Measurements from ENCODE around the gene AHRR. TPM values are rescaled to one million over a fixed set of nuclear protein-coding genes. Genes with fewer than 3 reads are reported as not detected.
"Not testable (repeated sequence)": the region's sequence is repeated elsewhere in the genome, so short reads cannot be mapped to it uniquely, and the experiment has no call there.

Gene AHRR
- total and polyA plus RNA-seq, 2 experiments from 2014 or later = 1.8 to 2.4 TPM

DNA sequence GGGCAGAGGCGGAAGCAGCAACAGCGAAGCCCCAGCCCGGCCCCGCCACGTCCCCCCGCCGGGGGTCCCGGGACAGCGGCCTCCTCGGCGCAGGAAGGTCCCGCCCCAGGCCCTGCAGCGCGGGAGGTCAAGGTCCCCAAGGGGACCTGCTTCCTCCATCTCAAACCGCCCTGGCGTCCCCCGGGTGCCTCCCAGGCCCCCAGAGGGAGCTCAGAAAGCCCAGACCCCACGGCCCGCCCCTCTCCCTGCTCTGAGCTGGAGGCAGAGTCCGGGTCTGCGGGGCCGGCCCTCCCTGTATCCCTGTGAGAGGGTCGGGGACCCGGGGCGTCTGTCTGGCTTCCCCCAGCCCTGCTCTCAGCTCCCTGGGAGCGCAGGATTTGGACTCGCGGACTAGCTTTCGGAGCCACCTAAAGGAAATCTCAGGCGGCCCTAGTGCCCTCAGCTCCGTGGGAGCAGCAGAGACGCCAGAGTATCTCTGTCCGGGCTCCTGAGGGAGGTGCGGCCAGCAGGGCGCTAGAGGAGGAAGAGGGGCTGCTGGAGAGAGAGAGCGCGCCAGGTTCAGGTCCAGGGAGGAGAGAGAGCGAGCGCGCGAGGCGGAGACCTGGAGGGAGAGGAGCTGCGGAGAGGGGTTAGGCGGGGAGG lies 152.2 kb downstream of the AHRR start:
- H3K27ac ChIP-seq = peak overlapping the region; percentile 79
- peaks cover 5% of the 10 kb centered on the region for H4K20me1 ChIP-seq (ENCODE audit: insufficient read depth, poor library complexity, severe bottlenecking)
- no peaks in the 10 kb centered on the region for H3K9me2 ChIP-seq (replicated peaks; ENCODE audit: insufficient read depth)
- peak overlapping the region; percentile 53 for H2AFZ ChIP-seq
- H3K4me2 ChIP-seq = peak overlapping the region; percentile 100
- H3K4me3 ChIP-seq = peak overlapping the region; percentile 98
- WGBS (ENCODE audit: low lambda C conversion rate, missing lambda C conversion rate) = under 1% methylated on average over 33 of the region's 44 CpGs
- H3K27me3 ChIP-seq = peaks cover 3% of the 10 kb centered on the region
- no peaks in the 10 kb centered on the region for H3K36me3 ChIP-seq (replicated peaks; ENCODE audit: insufficient read depth, low read depth)
- TF ChIP-seq CTCF (IDR thresholded peaks at IDR 0.05; ENCODE audit: poor library complexity) (no peak), EZH2 (IDR thresholded peaks at IDR 0.05; ENCODE audit: borderline replicate concordance) (no peak), EZH2phosphoT487 (IDR thresholded peaks at IDR 0.05; ENCODE audit: low read depth, severe bottlenecking, unreplicated experiment) (no peak)
- DNase-seq (ENCODE audit: low spot score) = peak; percentile 69
- peaks cover 18% of the 10 kb centered on the region for H3K79me2 ChIP-seq
- peaks cover 20% of the 10 kb centered on the region for H3K4me1 ChIP-seq (ENCODE audit: insufficient read depth)
- H3K9me3 ChIP-seq (ENCODE audit: low read depth) = no peaks in the 10 kb centered on the region

- H3K9me3 ChIP-seq (ENCODE audit: low read depth); DNase-seq (ENCODE audit: low spot score); H3K27ac ChIP-seq; H4K20me1 ChIP-seq (ENCODE audit: insufficient read depth, poor library complexity, severe bottlenecking); H3K36me3 ChIP-seq (replicated peaks; ENCODE audit: insufficient read depth, low read depth); H3K27me3 ChIP-seq; H2AFZ ChIP-seq; H3K4me3 ChIP-seq; H3K9me2 ChIP-seq (replicated peaks; ENCODE audit: insufficient read depth): not testable (repeated sequence)
- H3K79me2 ChIP-seq = peaks cover 18% of the 10 kb centered on the region
- peak overlapping the region; percentile 100 for H3K4me2 ChIP-seq
- WGBS (ENCODE audit: low lambda C conversion rate, missing lambda C conversion rate) = no CpG with 5 or more reads among the region's 50 CpGs
- peaks cover 20% of the 10 kb centered on the region for H3K4me1 ChIP-seq (ENCODE audit: insufficient read depth)
These were observed 152.8 kb downstream of the AHRR start for GRCh38 chr5:474232-474839.

DNA sequence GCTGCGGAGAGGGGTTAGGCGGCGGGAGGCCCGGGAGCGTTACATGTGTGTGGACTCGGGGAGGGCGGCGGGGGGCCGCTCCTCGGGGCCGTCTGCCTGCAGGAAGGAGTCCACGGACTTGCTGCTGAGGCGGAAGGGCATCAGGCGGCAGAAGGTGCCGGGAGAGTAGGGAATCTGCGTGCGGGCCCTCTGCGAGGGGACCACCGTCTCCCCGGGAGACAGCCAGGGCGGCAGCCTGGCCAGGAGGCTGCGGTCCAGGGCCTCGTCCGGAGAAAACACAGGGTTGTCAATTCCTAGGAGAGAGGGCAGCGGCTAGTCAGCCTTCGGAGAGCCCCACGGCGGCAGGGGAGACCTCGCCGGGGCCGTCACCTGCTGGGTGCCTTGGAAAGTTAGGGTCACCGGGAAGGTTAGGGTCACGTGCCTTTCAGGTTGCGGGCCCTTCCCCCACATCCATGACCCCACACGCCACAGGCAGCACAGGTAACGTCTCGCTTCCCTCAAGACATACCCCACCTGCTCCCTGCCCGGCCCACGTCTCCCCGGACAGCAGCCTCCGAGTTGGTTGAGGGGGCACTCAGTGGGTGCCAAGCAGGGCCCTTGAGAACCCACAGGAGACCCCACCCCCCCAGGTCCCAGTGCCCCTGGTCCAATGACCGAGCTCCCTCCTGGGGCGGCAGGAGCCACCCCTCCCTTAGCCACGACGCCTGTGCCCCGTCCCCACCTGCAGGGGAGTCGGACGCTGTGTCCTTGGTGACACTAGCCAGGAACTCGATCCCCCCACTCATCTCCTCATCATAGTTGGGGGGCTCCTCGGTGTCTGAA lies 153.5 kb downstream of the AHRR start:
- no peaks in the 10 kb centered on the region for H3K36me3 ChIP-seq (replicated peaks; ENCODE audit: insufficient read depth, low read depth)
- peaks cover 20% of the 10 kb centered on the region for H3K4me1 ChIP-seq (ENCODE audit: insufficient read depth)
- DNase-seq (ENCODE audit: low spot score) = no peak
- H3K4me3 ChIP-seq = no peak overlapping the region
- H3K27ac ChIP-seq = no peak overlapping the region
- no peak overlapping the region for H2AFZ ChIP-seq
- TF ChIP-seq CTCF (IDR thresholded peaks at IDR 0.05; ENCODE audit: poor library complexity) (no peak), EZH2 (IDR thresholded peaks at IDR 0.05; ENCODE audit: borderline replicate concordance) (no peak), EZH2phosphoT487 (IDR thresholded peaks at IDR 0.05; ENCODE audit: low read depth, severe bottlenecking, unreplicated experiment) (no peak)
- H3K27me3 ChIP-seq = peaks cover 3% of the 10 kb centered on the region
- H4K20me1 ChIP-seq (ENCODE audit: insufficient read depth, poor library complexity, severe bottlenecking) = peaks cover 5% of the 10 kb centered on the region
- peak overlapping the region; percentile 100 for H3K4me2 ChIP-seq
- no peaks in the 10 kb centered on the region for H3K9me3 ChIP-seq (ENCODE audit: low read depth)
- H3K9me2 ChIP-seq (replicated peaks; ENCODE audit: insufficient read depth) = no peaks in the 10 kb centered on the region
- WGBS (ENCODE audit: low lambda C conversion rate, missing lambda C conversion rate) = 39% methylated on average over 36 of the region's 50 CpGs
- peaks cover 18% of the 10 kb centered on the region for H3K79me2 ChIP-seq

- peaks cover 20% of the 10 kb centered on the region for H3K4me1 ChIP-seq (ENCODE audit: insufficient read depth)
- no peak overlapping the region for H3K4me3 ChIP-seq
- 81% methylated on average over 6 of the region's 8 CpGs for WGBS (ENCODE audit: low lambda C conversion rate, missing lambda C conversion rate)
- H3K79me2 ChIP-seq = peaks cover 17% of the 10 kb centered on the region
- peaks cover 5% of the 10 kb centered on the region for H4K20me1 ChIP-seq (ENCODE audit: insufficient read depth, poor library complexity, severe bottlenecking)
- DNase-seq (ENCODE audit: low spot score) = no peak
- H3K36me3 ChIP-seq (replicated peaks; ENCODE audit: insufficient read depth, low read depth) = no peaks in the 10 kb centered on the region
- no peak overlapping the region for H3K27ac ChIP-seq
- H3K27me3 ChIP-seq = peaks cover 3% of the 10 kb centered on the region
- no peak overlapping the region for H2AFZ ChIP-seq
- no peak for TF ChIP-seq CTCF (IDR thresholded peaks at IDR 0.05; ENCODE audit: poor library complexity)
- no peak for TF ChIP-seq EZH2 (IDR thresholded peaks at IDR 0.05; ENCODE audit: borderline replicate concordance)
- TF ChIP-seq EZH2phosphoT487 (IDR thresholded peaks at IDR 0.05; ENCODE audit: low read depth, severe bottlenecking, unreplicated experiment) = no peak
- H3K9me2 ChIP-seq (replicated peaks; ENCODE audit: insufficient read depth) = no peaks in the 10 kb centered on the region
- peak overlapping the region; percentile 100 for H3K4me2 ChIP-seq
- H3K9me3 ChIP-seq (ENCODE audit: low read depth) = no peaks in the 10 kb centered on the region
These were observed 154.2 kb downstream of the AHRR start for GRCh38 chr5:475704-476101.
